HEK293T (cell line): ENCODE results near the gene TMEM117.

Experiments
- BHLHE40 ChIP-seq: fragments of 450-650 bp; IDR thresholded peaks from 2 replicates; pipeline ENCODE4 v1.6.1; 2016; ENCODE audit warnings: mild to moderate bottlenecking, moderate library complexity, borderline replicate concordance
- FOXA1 ChIP-seq: fragments of 450-650 bp; IDR thresholded peaks from 2 replicates; pipeline ENCODE4 v1.6.1; 2016; ENCODE audit warnings: mild to moderate bottlenecking
- FOXM1 ChIP-seq: fragments of 450-650 bp; IDR thresholded peaks from 2 replicates; pipeline ENCODE4 v1.6.1; 2017; ENCODE audit warnings: mild to moderate bottlenecking, borderline replicate concordance
- SP1 ChIP-seq: fragments of 450-650 bp; IDR thresholded peaks from 2 replicates; pipeline ENCODE4 v1.6.1; 2017
- TARDBP ChIP-seq: fragments of 450-650 bp; IDR thresholded peaks from 2 replicates; pipeline ENCODE4 v1.6.1; 2016
- ZNF384 ChIP-seq: fragments of 450-650 bp; IDR thresholded peaks from 2 replicates; pipeline ENCODE4 v1.6.1; 2016

DNA sequence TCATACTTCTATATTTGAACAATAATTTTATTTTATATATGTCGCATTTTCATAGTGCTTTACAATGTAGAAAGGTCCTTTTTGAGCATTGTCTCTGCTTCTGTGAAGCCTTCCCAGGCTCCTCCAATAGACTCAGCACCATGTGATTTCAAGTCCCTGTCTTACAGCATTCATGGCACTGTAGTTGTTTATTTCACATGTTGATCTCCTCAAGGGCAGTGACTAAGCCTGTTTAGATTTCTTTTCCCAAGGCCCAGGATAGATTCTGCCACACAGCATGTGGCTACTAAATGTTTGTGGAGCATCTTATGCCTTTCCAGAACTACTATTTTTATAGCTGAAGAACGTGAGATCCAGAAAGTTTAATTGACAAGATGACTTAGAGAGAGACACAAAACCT is 391.7 kb downstream of the TMEM117 start:
- TF ChIP-seq TARDBP (no peak), FOXA1 (no peak), BHLHE40 (no peak), FOXM1 (no peak), SP1 (no peak), ZNF384 (no peak)
